Caco-2 (cell line): ENCODE data around the gene STUM. TPM values are rescaled to one million over a fixed set of nuclear protein-coding genes. Genes with fewer than 3 reads are reported as not detected.

ENCODE experiments used
- BruUV-seq: library from RNA; stranded (reverse); fragments of 400-500 nt; replicated peaks from 2 replicates; lab custom pipeline; 2021; lab: Mats Ljungman, UMichigan
- CTCF ChIA-PET: fragments of 300-600 bp; sonication (Branson Sonifier 250); formaldehyde crosslinking; loops from one replicate; lab custom pipeline; 2022; ENCODE audit warnings: antibody characterized with exemption; lab: Charles Lee
- POLR2A ChIA-PET: fragments of 300-600 bp; sonication (Branson Sonifier 250); formaldehyde crosslinking; loops from one replicate; lab custom pipeline; 2022; ENCODE audit warnings: antibody characterized with exemption; lab: Charles Lee
- DNase-seq, 2 experiments: peaks; one replicate each; pipeline versions ENCODE4 v3.0.0 to v3.0.0-alpha.2; 2020 to 2022
- H3K27me3 ChIP-seq: replicated peaks from 2 replicates; pipeline ENCODE4 v1.6.0; 2011; ENCODE audit warnings: low read length; ENCODE audit not compliant: control insufficient read depth, insufficient read depth
- H3K36me3 ChIP-seq: 2 replicates; pipeline ENCODE4 v1.5.1; 2011; ENCODE audit warnings: low read length; ENCODE audit not compliant: control insufficient read depth, insufficient read depth
- H3K4me1 ChIP-seq: fragments of 250-450 bp; sonication (Bioruptor Pico); 2 replicates; pipeline ENCODE4 v1.5.1; 2020; ENCODE audit warnings: mild to moderate bottlenecking
- H3K4me3 ChIP-seq: 2 replicates; pipeline ENCODE4 v1.5.1; 2011; ENCODE audit warnings: low read depth, mild to moderate bottlenecking, control low read depth, low read length
- H3K9me3 ChIP-seq: fragments of 250-450 bp; sonication (Bioruptor Pico); 2 replicates; pipeline ENCODE4 v1.5.1; 2020; ENCODE audit warnings: mild to moderate bottlenecking, moderate library complexity
- H3K27ac Mint-ChIP-seq: one replicate; pipeline ENCODE4 v1.8.0; 2022; ENCODE audit warnings: mixed read lengths; ENCODE audit not compliant: unreplicated experiment
- H3K27me3 Mint-ChIP-seq: one replicate; pipeline ENCODE4 v1.8.0; 2022; ENCODE audit warnings: mixed read lengths; ENCODE audit not compliant: insufficient read depth, unreplicated experiment
- H3K36me3 Mint-ChIP-seq: one replicate; pipeline ENCODE4 v1.8.0; 2022; ENCODE audit warnings: mild to moderate bottlenecking, mixed read lengths; ENCODE audit not compliant: insufficient read depth, unreplicated experiment
- H3K4me1 Mint-ChIP-seq: one replicate; pipeline ENCODE4 v1.8.0; 2022; ENCODE audit warnings: low read depth, mixed read lengths; ENCODE audit not compliant: unreplicated experiment
- H3K4me3 Mint-ChIP-seq: one replicate; pipeline ENCODE4 v1.8.0; 2022; ENCODE audit warnings: mild to moderate bottlenecking, moderate library complexity, mixed read lengths; ENCODE audit not compliant: unreplicated experiment
- H3K9me3 Mint-ChIP-seq: one replicate; pipeline ENCODE4 v1.8.0; 2022; ENCODE audit warnings: mixed read lengths; ENCODE audit not compliant: unreplicated experiment
- CTCF ChIP-seq, 2 experiments: fragments of 200-600 bp in 1 of 2; IDR thresholded peaks; 1 replicate in 1 of 2; 2 replicates in 1 of 2; pipeline versions ENCODE4 v1.5.1 to v1.8.0; 2011 to 2022; ENCODE audit warnings: antibody characterized with exemption in 1 of 2, control low read depth in 1 of 2, inconsistent platforms in 1 of 2, low read depth in 1 of 2, low read length in 1 of 2, mild to moderate bottlenecking in 1 of 2, moderate library complexity in 1 of 2; ENCODE audit not compliant: insufficient read depth in 1 of 2, severe bottlenecking in 1 of 2, unreplicated experiment in 1 of 2
- intact Hi-C: fragments of 100-400 bp; cut with micrococcal nuclease; formaldehyde crosslinking; loops from one replicate; pipeline ENCODE4 v1.10.0; 2022; ENCODE audit not compliant: unreplicated experiment
- total RNA-seq: library from RNA; stranded (reverse); gene quantifications from 2 replicates; pipeline ENCODE4 v1.2.3, GENCODE V29; 2022

The STUM gene
- total RNA-seq, 1 experiment from 2014 or later, result 1.7 TPM

- no TSS peak for BruUV-seq
- H3K4me3 ChIP-seq, result no peak overlapping the region
- CTCF ChIA-PET, result no interaction called here
Measured at GRCh38 chr1:226642421-226642820, 93.9 kb downstream of the STUM start.

GRCh38 chr1:226643177-226643576 lies 94.6 kb downstream of the STUM start:
- no peaks in the 10 kb centered on the region for H3K27me3 ChIP-seq
- Mint-ChIP-seq H3K4me1 (no peaks in the 10 kb centered on the region), H3K36me3 (no peaks in the 10 kb centered on the region), H3K4me3 (no peak overlapping the region), H3K9me3 (no peaks in the 10 kb centered on the region), H3K27ac (no peak overlapping the region), H3K27me3 (no peaks in the 10 kb centered on the region)
- TF ChIP-seq CTCF (IDR thresholded peaks at IDR 0.05; ENCODE audit: insufficient read depth in 1 of 2, low read depth in 1 of 2, low read length in 1 of 2, severe bottlenecking in 1 of 2, unreplicated experiment in 1 of 2), result no peak
- DNase-seq, result no peak
- ChIA-PET POLR2A (no interaction called here), CTCF (interaction anchor here (0.6 kb wide), 1 partner anchor 10 kb away, joined by 3 read pairs; no protein-coding TSS in a partner anchor)
- H3K9me3 ChIP-seq, result no peaks in the 10 kb centered on the region
- no TSS peak for BruUV-seq
- no peak overlapping the region for H3K4me3 ChIP-seq
- H3K4me1 ChIP-seq, result no peaks in the 10 kb centered on the region
- no peaks in the 10 kb centered on the region for H3K36me3 ChIP-seq
- intact Hi-C loops, result no loop called here

More at GRCh38 chr1:226642421-226642820, 93.9 kb downstream of the STUM start:
- Mint-ChIP-seq H3K4me3 (no peak overlapping the region), H3K4me1 (no peaks in the 10 kb centered on the region), H3K27ac (no peak overlapping the region), H3K27me3 (no peaks in the 10 kb centered on the region), H3K9me3 (no peaks in the 10 kb centered on the region), H3K36me3 (no peaks in the 10 kb centered on the region)
- POLR2A ChIA-PET, result no interaction called here
- TF ChIP-seq CTCF (IDR thresholded peaks at IDR 0.05; ENCODE audit: insufficient read depth in 1 of 2, low read depth in 1 of 2, low read length in 1 of 2, severe bottlenecking in 1 of 2, unreplicated experiment in 1 of 2), result no peak
- H3K36me3 ChIP-seq, result no peaks in the 10 kb centered on the region; the same call in 1 of the 2 replicates
- intact Hi-C loops, result no loop called here
- no peaks in the 10 kb centered on the region for H3K4me1 ChIP-seq
- DNase-seq, result no peak
- no peaks in the 10 kb centered on the region for H3K9me3 ChIP-seq
- no peaks in the 10 kb centered on the region for H3K27me3 ChIP-seq

- Mint-ChIP-seq H3K27me3 (no peaks in the 10 kb centered on the region), H3K36me3 (no peaks in the 10 kb centered on the region), H3K9me3 (no peaks in the 10 kb centered on the region), H3K4me1 (no peaks in the 10 kb centered on the region), H3K27ac (no peak overlapping the region), H3K4me3 (no peak overlapping the region)
- Histone ChIP-seq H3K36me3 (no peaks in the 10 kb centered on the region), H3K9me3 (no peaks in the 10 kb centered on the region), H3K4me3 (no peak overlapping the region), H3K27me3 (no peaks in the 10 kb centered on the region), H3K4me1 (no peaks in the 10 kb centered on the region)
- CTCF ChIA-PET, result interaction anchor here (0.6 kb wide), 1 partner anchor 10 kb away, joined by 3 read pairs; no protein-coding TSS in a partner anchor
- intact Hi-C loops, result no loop called here
- POLR2A ChIA-PET, result no interaction called here
- no TSS peak for BruUV-seq
- TF ChIP-seq CTCF (IDR thresholded peaks at IDR 0.05; ENCODE audit: insufficient read depth in 1 of 2, low read depth in 1 of 2, low read length in 1 of 2, severe bottlenecking in 1 of 2, unreplicated experiment in 1 of 2), result no peak
- no peak for DNase-seq
Measured at GRCh38 chr1:226643611-226644540, 95.3 kb downstream of the STUM start.
